Measurements from ENCODE around the gene CHST8.
"Not testable (repeated sequence)": the region's sequence is repeated elsewhere in the genome, so short reads cannot be mapped to it uniquely, and the experiment has no call there.

CHST8 gene

GRCh38 chr19:33688171-33688992, 66.6 kb downstream of the CHST8 start:
- in situ Hi-C loops (cut with MboI; ENCODE audit: low sequenced_read_pairs): no loop called here

GRCh38 chr19:33689138-33689746, 67.5 kb downstream of the CHST8 start:
- in situ Hi-C loops (cut with MboI; ENCODE audit: low sequenced_read_pairs): no loop called here

GRCh38 chr19:33689868-33690267, 68.1 kb downstream of the CHST8 start:
- in situ Hi-C loops (cut with MboI; ENCODE audit: low sequenced_read_pairs): no loop called here

GRCh38 chr19:33690378-33691029, 68.8 kb downstream of the CHST8 start:
- in situ Hi-C loops (cut with MboI; ENCODE audit: low sequenced_read_pairs): no loop called here

GRCh38 chr19:33691030-33691427, 69.3 kb downstream of the CHST8 start:
- in situ Hi-C loops (cut with MboI; ENCODE audit: low sequenced_read_pairs): no loop called here

- in situ Hi-C loops (cut with MboI; ENCODE audit: low sequenced_read_pairs): no loop called here
Measured at GRCh38 chr19:33691736-33692135, 70.0 kb downstream of the CHST8 start.

- in situ Hi-C loops (cut with MboI; ENCODE audit: low sequenced_read_pairs): no loop called here
Measured at GRCh38 chr19:33693678-33694077, 71.9 kb downstream of the CHST8 start.

GRCh38 chr19:33695547-33695946, 73.8 kb downstream of the CHST8 start:
- in situ Hi-C loops (cut with MboI; ENCODE audit: low sequenced_read_pairs): not testable (repeated sequence)

- in situ Hi-C loops (cut with MboI; ENCODE audit: low sequenced_read_pairs): no loop called here
Measured at GRCh38 chr19:33697766-33698165, 76.0 kb downstream of the CHST8 start.

- in situ Hi-C loops (cut with MboI; ENCODE audit: low sequenced_read_pairs): no loop called here
Measured at GRCh38 chr19:33698576-33699435, 77.1 kb downstream of the CHST8 start.

GRCh38 chr19:33699754-33700407, 78.1 kb downstream of the CHST8 start:
- in situ Hi-C loops (cut with MboI; ENCODE audit: low sequenced_read_pairs): no loop called here

- in situ Hi-C loops (cut with MboI; ENCODE audit: low sequenced_read_pairs): no loop called here
Measured at GRCh38 chr19:33700408-33701013, 78.8 kb downstream of the CHST8 start.

- in situ Hi-C loops (cut with MboI; ENCODE audit: low sequenced_read_pairs): no loop called here
Measured at GRCh38 chr19:33701565-33701964, 79.8 kb downstream of the CHST8 start.

- in situ Hi-C loops (cut with MboI; ENCODE audit: low sequenced_read_pairs): no loop called here
Measured at GRCh38 chr19:33702606-33703437, 81.1 kb downstream of the CHST8 start.

- in situ Hi-C loops (cut with MboI; ENCODE audit: low sequenced_read_pairs): no loop called here
Measured at GRCh38 chr19:33703438-33703750, 81.6 kb downstream of the CHST8 start.

- in situ Hi-C loops (cut with MboI; ENCODE audit: low sequenced_read_pairs): no loop called here
Measured at GRCh38 chr19:33703821-33704220, 82.1 kb downstream of the CHST8 start.

- in situ Hi-C loops (cut with MboI; ENCODE audit: low sequenced_read_pairs): no loop called here
Measured at GRCh38 chr19:33704271-33704670, 82.5 kb downstream of the CHST8 start.

GRCh38 chr19:33705090-33705847, 83.5 kb downstream of the CHST8 start:
- in situ Hi-C loops (cut with MboI; ENCODE audit: low sequenced_read_pairs): no loop called here

GRCh38 chr19:33705860-33706259, 84.1 kb downstream of the CHST8 start:
- in situ Hi-C loops (cut with MboI; ENCODE audit: low sequenced_read_pairs): no loop called here
